HG02943 (cell line): ENCODE measurements around the gene DDX39A.
"Not testable (repeated sequence)": the region's sequence is repeated elsewhere in the genome, so short reads cannot be mapped to it uniquely, and the experiment has no call there.

Experiments
- ATAC-seq: cut with Tn5 transposase; IDR thresholded peaks from one replicate; pipeline ENCODE4 v1.9.1; 2021; ENCODE audit warnings: mild to moderate bottlenecking, low read depth, moderate library complexity; ENCODE audit not compliant: unreplicated experiment

Gene DDX39A

GRCh38 chr19:14410091-14411051, 8.8 kb downstream of the DDX39A start:
- ATAC-seq, result no peak

DNA sequence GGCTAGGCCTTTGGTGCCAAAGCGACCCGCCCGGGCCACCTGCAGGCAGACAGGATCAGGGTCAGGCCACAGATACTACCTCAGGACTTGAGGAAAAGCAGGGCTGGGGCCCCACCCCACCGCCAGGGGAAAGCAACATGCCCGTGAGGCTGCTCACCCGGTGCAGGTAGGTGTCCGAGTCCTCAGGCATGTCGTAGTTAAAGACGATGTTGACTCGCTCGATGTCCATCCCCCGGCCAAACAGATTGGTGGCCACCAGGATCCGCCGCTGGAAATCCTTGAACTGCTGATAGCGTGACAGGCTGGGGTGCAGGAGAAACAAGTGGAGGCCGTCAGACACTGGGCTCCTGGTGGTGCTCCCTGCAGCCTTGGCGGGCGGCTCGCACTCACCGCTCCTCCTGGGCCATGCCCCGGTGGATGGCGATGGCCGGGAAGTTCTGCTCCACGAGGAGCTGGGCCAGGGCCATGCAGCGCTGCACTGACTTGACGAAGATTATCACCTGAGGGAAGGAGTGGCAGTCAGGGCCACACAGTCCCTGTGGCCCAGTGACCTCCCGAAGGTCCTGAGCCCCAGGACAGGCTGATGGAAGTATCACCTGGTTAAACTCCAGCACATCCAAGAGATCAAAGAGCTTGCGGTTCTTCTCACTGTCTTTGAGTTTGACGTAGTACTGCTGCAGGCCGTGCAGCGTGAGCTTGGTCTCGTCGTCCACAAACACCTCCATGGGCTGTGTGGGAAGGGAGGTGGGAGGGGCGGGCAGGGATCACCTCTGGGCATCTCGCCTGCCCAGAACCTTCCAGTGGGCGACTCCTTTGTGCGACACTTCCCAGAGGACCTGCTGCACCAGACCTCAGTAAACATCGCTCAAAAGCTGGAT, 9.8 kb downstream of the DDX39A start:
- ATAC-seq, result no peak

- no peak for ATAC-seq
Observed at GRCh38 chr19:14408491-14409145, 10.5 kb downstream of the DDX39A start.

GRCh38 chr19:14407605-14408484, 11.3 kb downstream of the DDX39A start:
- ATAC-seq, result no peak

- ATAC-seq, result no peak
Observed at GRCh38 chr19:14406645-14407401, 12.3 kb downstream of the DDX39A start.

DNA sequence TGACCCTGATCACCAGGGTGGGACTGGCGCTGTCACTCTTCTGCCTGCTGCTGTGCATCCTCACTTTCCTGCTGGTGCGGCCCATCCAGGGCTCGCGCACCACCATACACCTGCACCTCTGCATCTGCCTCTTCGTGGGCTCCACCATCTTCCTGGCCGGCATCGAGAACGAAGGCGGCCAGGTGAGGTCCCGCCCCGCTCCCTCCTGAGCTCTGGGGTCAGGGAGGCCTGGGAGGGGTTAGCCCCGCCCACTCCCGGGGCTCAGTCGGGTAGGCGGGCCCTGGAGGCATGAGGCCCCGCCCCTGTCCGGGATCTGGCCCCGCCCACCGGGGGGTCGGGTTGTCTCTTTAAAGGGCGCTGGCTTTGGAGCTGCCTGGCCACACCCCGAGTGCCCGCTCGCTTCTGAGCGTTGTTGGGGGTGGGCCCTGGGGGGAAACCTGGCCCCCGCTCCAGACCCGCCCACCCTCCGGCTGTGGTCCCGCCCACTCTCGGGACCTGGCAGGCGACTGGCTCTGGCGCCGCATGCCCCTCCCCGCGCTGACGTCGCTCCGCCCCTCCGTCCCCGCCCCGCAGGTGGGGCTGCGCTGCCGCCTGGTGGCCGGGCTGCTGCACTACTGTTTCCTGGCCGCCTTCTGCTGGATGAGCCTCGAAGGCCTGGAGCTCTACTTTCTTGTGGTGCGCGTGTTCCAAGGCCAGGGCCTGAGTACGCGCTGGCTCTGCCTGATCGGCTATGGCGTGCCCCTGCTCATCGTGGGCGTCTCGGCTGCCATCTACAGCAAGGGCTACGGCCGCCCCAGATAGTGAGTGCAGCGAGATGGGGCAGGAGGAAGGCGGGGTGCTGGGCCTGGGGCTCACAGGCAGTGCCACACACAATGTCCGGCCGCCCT, 13.1 kb downstream of the DDX39A start:
- peak; percentile 65 for ATAC-seq

DNA sequence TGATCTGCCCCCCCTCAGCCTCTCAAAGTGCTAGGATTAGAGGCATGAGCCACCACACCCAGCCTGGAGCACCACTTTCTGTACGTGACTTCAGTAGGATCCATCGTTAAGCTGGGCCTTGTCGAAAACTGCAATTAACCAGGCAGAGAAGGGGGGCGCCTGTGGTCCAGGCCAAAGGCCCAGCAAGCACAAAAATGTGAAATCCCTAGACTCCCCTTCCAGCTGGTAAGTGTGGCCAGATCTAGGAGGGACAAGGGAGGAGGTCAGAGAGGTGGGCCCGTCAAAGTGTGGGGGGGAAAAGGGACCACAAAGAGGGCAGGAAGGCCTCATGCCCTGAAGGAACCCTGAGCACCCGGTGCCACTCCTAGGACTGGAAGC, 13.8 kb downstream of the DDX39A start:
- no peak for ATAC-seq

DNA sequence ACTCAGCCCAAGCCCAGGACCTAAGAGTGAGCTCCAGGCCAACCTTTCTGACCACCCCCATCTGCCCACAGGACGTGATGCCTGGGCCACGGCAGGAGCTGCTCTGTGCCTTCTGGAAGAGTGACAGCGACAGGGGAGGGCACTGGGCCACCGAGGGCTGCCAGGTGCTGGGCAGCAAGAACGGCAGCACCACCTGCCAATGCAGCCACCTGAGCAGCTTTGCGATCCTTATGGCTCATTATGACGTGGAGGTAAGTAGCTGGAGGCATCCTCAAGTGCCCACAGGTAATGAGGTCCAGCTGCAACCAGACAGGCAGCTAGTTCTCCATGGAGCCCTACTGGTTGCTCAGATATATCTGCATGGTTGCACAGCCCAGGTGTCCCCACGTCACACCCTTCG, 14.8 kb downstream of the DDX39A start:
- no peak for ATAC-seq

DNA sequence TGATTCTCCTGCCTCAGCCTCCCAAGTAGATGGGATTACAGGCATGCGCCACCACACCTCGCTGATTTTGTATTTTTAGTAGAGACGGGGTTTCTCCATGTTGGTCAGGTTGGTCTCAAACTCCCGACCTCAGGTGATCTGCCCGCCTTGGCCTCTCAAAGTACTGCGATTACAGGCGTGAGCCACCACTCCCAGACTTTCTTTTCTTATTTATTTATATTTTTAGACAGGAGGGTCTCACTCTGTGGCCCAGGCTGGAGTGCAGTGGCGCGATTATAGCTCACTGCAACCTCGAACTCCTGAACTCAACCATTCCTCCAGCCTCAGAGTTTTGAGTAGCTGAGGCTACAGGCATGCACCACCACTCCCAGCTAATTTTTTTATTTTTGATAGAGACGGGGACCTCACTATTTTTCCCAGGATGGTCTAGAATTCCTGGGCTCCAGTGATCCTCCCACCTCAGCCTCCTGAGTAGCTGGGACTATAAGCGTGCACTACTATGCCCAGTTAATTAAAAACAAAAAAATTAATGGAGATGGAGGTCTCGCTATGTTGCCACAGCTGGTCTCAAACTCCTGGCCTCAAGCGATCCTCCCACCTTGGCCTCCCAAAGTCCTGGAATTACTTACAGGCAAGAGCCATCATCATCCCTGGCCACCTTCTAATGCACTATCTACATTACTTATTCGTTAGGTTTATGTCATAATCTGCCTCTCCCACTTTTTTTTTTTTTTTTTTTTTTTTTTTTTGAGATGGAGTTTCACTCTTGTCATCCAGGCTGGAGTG, 15.8 kb downstream of the DDX39A start:
- ATAC-seq, result not testable (repeated sequence)

- no peak for ATAC-seq
Observed at GRCh38 chr19:14402332-14403144, 16.6 kb downstream of the DDX39A start.

GRCh38 chr19:14401468-14402195, 17.5 kb downstream of the DDX39A start:
- ATAC-seq, result no peak

DNA sequence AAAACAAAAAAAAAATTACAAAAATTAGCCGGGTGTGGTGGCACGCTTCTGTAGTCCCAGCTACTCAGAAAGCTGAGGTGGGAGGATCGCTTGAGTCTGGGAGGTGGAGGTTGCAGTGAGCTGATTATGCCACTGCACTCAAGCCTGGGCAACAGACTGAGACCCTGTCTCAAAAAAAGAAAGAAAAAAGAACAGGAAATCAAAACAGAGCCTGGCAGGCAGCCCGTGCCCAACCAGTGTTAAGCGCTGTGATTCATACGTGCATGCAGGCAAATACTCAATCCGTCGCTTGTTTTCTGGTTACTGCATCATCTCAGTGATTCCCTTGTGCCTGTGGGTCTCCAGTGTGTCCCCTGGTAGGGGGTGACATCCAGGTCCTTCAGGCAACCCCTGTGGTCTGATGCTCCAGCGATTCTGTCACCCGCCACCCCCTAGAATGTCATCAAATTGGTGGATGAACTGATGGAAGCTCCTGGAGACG, 18.1 kb downstream of the DDX39A start:
- no peak for ATAC-seq

DNA sequence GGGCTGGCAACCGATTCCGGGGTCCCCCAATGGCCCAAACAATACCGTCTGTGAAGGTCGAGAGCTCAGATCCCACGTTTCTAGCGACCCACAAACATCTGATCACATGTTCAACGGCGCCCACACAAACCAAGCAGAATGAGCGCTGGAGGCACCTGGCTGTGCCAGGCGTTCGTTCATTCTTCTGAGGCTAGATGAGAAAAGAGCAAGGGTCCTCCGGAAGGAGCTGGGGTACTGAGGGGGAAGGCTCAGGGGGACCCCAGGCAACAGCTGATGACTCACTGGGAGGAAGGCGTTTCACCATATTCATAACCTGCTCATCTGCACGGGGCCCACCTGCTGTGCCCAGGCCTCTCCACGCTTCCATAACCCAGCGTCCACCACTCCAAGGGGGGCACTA, 22.0 kb downstream of the DDX39A start:
- not testable (repeated sequence) for ATAC-seq

DNA sequence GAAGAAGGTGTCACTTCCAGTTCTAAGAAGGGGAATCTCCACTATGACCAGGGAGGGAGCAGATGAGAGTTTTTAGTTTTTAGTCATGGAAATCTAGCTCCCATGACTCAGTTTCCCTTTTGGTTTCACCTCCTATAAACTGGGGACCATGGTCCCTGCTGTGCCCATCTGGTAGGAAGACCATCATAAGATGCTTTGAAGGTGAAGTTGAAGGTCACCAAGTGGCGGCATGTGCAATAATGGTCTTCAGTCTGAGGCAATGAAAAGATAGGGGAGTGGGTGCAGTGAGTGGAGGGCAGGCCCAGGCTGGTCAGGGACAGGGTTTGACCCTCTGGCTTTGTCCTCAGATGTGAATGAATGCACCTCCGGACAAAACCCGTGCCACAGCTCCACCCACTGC, 22.4 kb downstream of the DDX39A start:
- not testable (repeated sequence) for ATAC-seq

DNA sequence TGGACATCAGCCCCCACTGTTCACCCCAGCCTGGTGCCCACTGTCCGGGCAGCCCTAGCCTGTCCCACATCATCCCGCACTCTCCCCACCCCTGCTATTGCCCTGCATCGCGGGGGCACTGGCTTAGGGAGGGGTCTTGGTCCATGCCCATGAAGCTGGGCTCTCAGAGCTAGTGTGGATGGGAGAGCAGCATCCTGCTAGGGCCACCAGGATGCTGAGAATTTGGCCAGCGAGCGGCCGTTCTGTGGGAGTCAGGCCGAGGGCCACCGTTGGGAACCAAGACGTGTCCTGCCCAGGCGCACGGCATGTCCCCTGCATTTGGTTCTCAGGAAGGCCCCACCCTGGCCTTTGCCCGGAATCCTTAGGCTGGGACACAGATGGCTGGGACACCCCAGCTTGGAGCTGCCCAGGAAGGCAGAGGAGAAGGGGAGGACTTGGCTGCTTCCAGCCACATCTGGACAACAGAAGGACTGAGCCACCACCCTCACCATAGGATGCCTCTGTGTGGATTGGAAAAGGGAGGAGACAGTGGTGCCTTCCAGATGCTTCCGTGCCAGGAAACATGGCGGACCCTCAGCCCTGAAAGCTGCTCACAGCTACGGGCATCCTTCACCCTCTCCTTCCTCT, 23.3 kb downstream of the DDX39A start:
- no peak for ATAC-seq
